GM23338 (cell line): ENCODE results near the gene FBXO38. TPM values are rescaled to one million over a fixed set of nuclear protein-coding genes. Genes with fewer than 3 reads are reported as not detected.

Experiments
- ATAC-seq: fragments of 200-7000 bp; cut with Tn5 transposase; 3 replicates; pipeline ENCODE4 v1.9.1; 2020
- DNase-seq: peaks from one replicate; pipeline ENCODE4 v3.0.0-alpha.2; 2015; ENCODE audit warnings: low spot score
- H2AFZ ChIP-seq: fragments of 200-600 bp; sonication (generic); 2 replicates; pipeline ENCODE4 v1.8.0; 2016; ENCODE audit warnings: antibody characterized with exemption, mild to moderate bottlenecking, moderate library complexity
- H3F3A ChIP-seq: fragments of 200-600 bp; sonication (generic); replicated peaks from 2 replicates; pipeline ENCODE4 v1.8.0; 2017; ENCODE audit warnings: antibody characterized with exemption, mixed run types, low read depth
- H3K27ac ChIP-seq: fragments of 200-600 bp; sonication (generic); 2 replicates; pipeline ENCODE4 v1.6.1; 2016; ENCODE audit warnings: low read depth
- H3K27me3 ChIP-seq: fragments of 200-600 bp; sonication (generic); 2 replicates; pipeline ENCODE4 v1.8.0; 2016; ENCODE audit warnings: mild to moderate bottlenecking, mixed run types, moderate library complexity; ENCODE audit not compliant: insufficient read depth
- H3K36me3 ChIP-seq: fragments of 200-600 bp; sonication (generic); 2 replicates; pipeline ENCODE4 v1.8.0; 2016; ENCODE audit warnings: mild to moderate bottlenecking; ENCODE audit not compliant: insufficient read depth
- H3K4me1 ChIP-seq: fragments of 200-600 bp; sonication (generic); 2 replicates; pipeline ENCODE4 v1.8.0; 2016; ENCODE audit warnings: mild to moderate bottlenecking, moderate library complexity; ENCODE audit not compliant: insufficient read depth
- H3K4me2 ChIP-seq: fragments of 200-600 bp; sonication (generic); 2 replicates; pipeline ENCODE4 v1.7.1; 2017; ENCODE audit warnings: mixed run types
- H3K4me3 ChIP-seq: fragments of 200-600 bp; sonication (generic); 2 replicates; pipeline ENCODE4 v1.6.1; 2016; ENCODE audit warnings: mixed run types
- H3K79me2 ChIP-seq: fragments of 200-600 bp; sonication (generic); replicated peaks from 2 replicates; pipeline ENCODE4 v1.8.0; 2017; ENCODE audit warnings: mild to moderate bottlenecking; ENCODE audit not compliant: insufficient read depth
- H3K9me2 ChIP-seq: fragments of 200-600 bp; sonication (generic); 2 replicates; pipeline ENCODE4 v1.8.0; 2017; ENCODE audit not compliant: insufficient read depth
- H4K20me1 ChIP-seq: fragments of 200-600 bp; sonication (generic); replicated peaks from 2 replicates; pipeline ENCODE4 v1.8.0; 2017; ENCODE audit warnings: mild to moderate bottlenecking; ENCODE audit not compliant: insufficient read depth
- H3K27ac Mint-ChIP-seq: 2 replicates; pipeline ENCODE4 v1.8.0; 2020; ENCODE audit warnings: inconsistent platforms, mild to moderate bottlenecking, moderate library complexity, mixed read lengths
- H3K27me3 Mint-ChIP-seq: 3 replicates; pipeline ENCODE4 v1.8.0; 2022; ENCODE audit warnings: low read depth, mild to moderate bottlenecking, moderate library complexity, mixed read lengths, inconsistent platforms; ENCODE audit not compliant: insufficient read depth, poor library complexity
- H3K36me3 Mint-ChIP-seq: 3 replicates; pipeline ENCODE4 v1.8.0; 2021; ENCODE audit warnings: low read depth, mild to moderate bottlenecking, inconsistent platforms, moderate library complexity, mixed read lengths
- H3K4me1 Mint-ChIP-seq: 3 replicates; pipeline ENCODE4 v1.8.0; 2020; ENCODE audit warnings: mild to moderate bottlenecking, inconsistent platforms, mixed read lengths
- H3K4me3 Mint-ChIP-seq: 3 replicates; pipeline ENCODE4 v1.8.0; 2021; ENCODE audit warnings: moderate library complexity, mild to moderate bottlenecking, inconsistent platforms, mixed read lengths
- H3K9me3 Mint-ChIP-seq: 3 replicates; pipeline ENCODE4 v1.8.0; 2020; ENCODE audit warnings: moderate library complexity, mild to moderate bottlenecking, inconsistent platforms, mixed read lengths
- CREB1 ChIP-seq: fragments of 250-450 bp; sonication (Bioruptor Pico); IDR thresholded peaks from 2 replicates; pipeline ENCODE4 v1.5.0; 2020; ENCODE audit warnings: low read depth, mild to moderate bottlenecking, moderate library complexity
- EZH2 ChIP-seq: fragments of 200-600 bp; sonication (generic); IDR thresholded peaks from one replicate; pipeline ENCODE4 v1.8.0; 2017; ENCODE audit warnings: antibody characterized with exemption, mild to moderate bottlenecking, low read depth; ENCODE audit not compliant: unreplicated experiment
- POLR2AphosphoS5 ChIP-seq: IDR thresholded peaks from 2 replicates; pipeline ENCODE4 v1.6.1; 2016; ENCODE audit warnings: antibody characterized with exemption, low read depth
- STAT1 ChIP-seq: IDR thresholded peaks from one replicate; pipeline ENCODE4 v1.6.1; 2016; ENCODE audit warnings: antibody characterized with exemption; ENCODE audit not compliant: unreplicated experiment
- ZNF114 ChIP-seq: fragments of 250-450 bp; sonication (Bioruptor Pico); IDR thresholded peaks from 2 replicates; pipeline ENCODE4 v1.5.0; 2020; ENCODE audit warnings: mild to moderate bottlenecking, moderate library complexity
- ZNF331 ChIP-seq: fragments of 250-450 bp; sonication (Bioruptor Pico); IDR thresholded peaks from 2 replicates; pipeline ENCODE4 v1.5.0; 2020; ENCODE audit warnings: low read depth, mild to moderate bottlenecking, moderate library complexity
- polyA plus RNA-seq: library from polyadenylated mRNA; unstranded; fragments of >200 nt; fragmentation: Nextera tagmentation; extraction: Ambion mirVana; gene quantifications from 2 replicates; pipeline ENCODE4 v1.2.1, GENCODE V29; 2016
- total RNA-seq: library from RNA; depleted of rRNA; stranded (reverse); fragments of >200 nt; shearing (Covaris generic); gene quantifications from 2 replicates; pipeline ENCODE4 v1.2.3, GENCODE V29; 2014
- TF ChIP-seq, protein P1 (sequence below): fragments of 250-450 bp; sonication (Bioruptor Pico); IDR thresholded peaks from 2 replicates; pipeline ENCODE4 v1.5.0; 2020; ENCODE audit warnings: mild to moderate bottlenecking, moderate library complexity
- TF ChIP-seq, protein P2 (sequence below): IDR thresholded peaks from 2 replicates; pipeline ENCODE4 v1.6.1; 2016; ENCODE audit warnings: antibody characterized with exemption
- TF ChIP-seq, protein P3 (sequence below): IDR thresholded peaks from one replicate; pipeline ENCODE4 v1.6.1; 2018; ENCODE audit warnings: antibody characterized with exemption; ENCODE audit not compliant: unreplicated experiment

The FBXO38 gene
- total and polyA plus RNA-seq, 2 experiments from 2014 or later, result 13.3 to 45.6 TPM

DNA sequence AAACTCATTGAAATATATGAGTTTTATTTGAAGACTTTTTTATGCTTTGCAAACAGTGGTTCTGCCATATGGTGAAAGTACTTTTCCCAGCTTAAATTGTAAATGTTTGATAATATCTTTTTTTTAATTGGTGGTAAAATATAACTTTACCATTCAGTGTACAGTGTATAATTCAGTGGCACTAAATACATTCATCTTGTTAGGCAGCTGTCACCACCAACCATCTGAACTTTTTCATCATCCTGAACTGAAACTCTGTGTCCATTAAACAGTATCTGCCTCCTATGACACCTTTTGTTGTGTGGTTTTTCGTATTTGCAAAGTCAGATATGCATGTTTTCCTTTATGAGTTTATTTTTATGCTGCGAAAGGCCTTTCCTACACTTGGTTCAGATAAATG lies 45.1 kb downstream of the FBXO38 start (continued):
- TF ChIP-seq, protein P1, sequence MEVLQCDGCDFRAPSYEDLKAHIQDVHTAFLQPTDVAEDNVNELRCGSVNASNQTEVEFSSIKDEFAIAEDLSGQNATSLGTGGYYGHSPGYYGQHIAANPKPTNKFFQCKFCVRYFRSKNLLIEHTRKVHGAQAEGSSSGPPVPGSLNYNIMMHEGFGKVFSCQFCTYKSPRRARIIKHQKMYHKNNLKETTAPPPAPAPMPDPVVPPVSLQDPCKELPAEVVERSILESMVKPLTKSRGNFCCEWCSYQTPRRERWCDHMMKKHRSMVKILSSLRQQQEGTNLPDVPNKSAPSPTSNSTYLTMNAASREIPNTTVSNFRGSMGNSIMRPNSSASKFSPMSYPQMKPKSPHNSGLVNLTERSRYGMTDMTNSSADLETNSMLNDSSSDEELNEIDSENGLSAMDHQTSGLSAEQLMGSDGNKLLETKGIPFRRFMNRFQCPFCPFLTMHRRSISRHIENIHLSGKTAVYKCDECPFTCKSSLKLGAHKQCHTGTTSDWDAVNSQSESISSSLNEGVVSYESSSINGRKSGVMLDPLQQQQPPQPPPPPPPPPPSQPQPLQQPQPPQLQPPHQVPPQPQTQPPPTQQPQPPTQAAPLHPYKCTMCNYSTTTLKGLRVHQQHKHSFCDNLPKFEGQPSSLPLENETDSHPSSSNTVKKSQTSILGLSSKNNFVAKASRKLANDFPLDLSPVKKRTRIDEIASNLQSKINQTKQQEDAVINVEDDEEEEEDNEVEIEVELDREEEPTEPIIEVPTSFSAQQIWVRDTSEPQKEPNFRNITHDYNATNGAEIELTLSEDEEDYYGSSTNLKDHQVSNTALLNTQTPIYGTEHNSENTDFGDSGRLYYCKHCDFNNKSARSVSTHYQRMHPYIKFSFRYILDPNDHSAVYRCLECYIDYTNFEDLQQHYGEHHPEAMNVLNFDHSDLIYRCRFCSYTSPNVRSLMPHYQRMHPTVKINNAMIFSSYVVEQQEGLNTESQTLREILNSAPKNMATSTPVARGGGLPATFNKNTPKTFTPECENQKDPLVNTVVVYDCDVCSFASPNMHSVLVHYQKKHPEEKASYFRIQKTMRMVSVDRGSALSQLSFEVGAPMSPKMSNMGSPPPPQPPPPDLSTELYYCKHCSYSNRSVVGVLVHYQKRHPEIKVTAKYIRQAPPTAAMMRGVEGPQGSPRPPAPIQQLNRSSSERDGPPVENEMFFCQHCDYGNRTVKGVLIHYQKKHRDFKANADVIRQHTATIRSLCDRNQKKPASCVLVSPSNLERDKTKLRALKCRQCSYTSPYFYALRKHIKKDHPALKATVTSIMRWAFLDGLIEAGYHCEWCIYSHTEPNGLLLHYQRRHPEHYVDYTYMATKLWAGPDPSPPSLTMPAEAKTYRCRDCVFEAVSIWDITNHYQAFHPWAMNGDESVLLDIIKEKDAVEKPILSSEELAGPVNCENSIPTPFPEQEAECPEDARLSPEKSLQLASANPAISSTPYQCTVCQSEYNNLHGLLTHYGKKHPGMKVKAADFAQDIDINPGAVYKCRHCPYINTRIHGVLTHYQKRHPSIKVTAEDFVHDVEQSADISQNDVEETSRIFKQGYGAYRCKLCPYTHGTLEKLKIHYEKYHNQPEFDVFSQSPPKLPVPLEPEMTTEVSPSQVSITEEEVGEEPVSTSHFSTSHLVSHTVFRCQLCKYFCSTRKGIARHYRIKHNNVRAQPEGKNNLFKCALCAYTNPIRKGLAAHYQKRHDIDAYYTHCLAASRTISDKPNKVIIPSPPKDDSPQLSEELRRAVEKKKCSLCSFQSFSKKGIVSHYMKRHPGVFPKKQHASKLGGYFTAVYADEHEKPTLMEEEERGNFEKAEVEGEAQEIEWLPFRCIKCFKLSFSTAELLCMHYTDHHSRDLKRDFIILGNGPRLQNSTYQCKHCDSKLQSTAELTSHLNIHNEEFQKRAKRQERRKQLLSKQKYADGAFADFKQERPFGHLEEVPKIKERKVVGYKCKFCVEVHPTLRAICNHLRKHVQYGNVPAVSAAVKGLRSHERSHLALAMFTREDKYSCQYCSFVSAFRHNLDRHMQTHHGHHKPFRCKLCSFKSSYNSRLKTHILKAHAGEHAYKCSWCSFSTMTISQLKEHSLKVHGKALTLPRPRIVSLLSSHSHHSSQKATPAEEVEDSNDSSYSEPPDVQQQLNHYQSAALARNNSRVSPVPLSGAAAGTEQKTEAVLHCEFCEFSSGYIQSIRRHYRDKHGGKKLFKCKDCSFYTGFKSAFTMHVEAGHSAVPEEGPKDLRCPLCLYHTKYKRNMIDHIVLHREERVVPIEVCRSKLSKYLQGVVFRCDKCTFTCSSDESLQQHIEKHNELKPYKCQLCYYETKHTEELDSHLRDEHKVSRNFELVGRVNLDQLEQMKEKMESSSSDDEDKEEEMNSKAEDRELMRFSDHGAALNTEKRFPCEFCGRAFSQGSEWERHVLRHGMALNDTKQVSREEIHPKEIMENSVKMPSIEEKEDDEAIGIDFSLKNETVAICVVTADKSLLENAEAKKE (CRISPR knock-in tag), result no peak
- no peak for TF ChIP-seq EZH2

DNA sequence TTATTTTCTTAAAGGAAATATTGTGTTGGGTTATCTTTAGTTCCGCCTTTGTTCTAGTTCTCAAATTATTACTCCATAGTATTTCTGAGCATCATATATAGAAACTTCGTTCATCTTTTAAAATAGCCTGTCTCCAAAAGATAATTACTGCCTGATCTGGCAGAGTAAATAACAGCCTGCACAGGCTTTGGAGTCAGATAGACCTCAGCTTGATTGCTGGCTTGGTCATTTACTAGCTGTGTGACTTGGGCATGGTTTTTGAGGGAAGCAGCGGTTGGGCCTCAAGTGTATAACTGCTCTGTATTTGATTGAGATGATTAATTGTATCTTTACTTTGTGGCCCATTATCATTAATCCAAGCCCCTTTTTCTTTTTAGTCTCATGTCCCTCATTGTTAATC lies 50.1 kb downstream of the FBXO38 start:
- no peak for TF ChIP-seq ZNF114 (CRISPR knock-in tag)
- TF ChIP-seq POLR2AphosphoS5, result no peak
- TF ChIP-seq, protein P2, sequence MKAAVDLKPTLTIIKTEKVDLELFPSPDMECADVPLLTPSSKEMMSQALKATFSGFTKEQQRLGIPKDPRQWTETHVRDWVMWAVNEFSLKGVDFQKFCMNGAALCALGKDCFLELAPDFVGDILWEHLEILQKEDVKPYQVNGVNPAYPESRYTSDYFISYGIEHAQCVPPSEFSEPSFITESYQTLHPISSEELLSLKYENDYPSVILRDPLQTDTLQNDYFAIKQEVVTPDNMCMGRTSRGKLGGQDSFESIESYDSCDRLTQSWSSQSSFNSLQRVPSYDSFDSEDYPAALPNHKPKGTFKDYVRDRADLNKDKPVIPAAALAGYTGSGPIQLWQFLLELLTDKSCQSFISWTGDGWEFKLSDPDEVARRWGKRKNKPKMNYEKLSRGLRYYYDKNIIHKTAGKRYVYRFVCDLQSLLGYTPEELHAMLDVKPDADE, result no peak
- no peak for TF ChIP-seq STAT1
- TF ChIP-seq, protein P3, sequence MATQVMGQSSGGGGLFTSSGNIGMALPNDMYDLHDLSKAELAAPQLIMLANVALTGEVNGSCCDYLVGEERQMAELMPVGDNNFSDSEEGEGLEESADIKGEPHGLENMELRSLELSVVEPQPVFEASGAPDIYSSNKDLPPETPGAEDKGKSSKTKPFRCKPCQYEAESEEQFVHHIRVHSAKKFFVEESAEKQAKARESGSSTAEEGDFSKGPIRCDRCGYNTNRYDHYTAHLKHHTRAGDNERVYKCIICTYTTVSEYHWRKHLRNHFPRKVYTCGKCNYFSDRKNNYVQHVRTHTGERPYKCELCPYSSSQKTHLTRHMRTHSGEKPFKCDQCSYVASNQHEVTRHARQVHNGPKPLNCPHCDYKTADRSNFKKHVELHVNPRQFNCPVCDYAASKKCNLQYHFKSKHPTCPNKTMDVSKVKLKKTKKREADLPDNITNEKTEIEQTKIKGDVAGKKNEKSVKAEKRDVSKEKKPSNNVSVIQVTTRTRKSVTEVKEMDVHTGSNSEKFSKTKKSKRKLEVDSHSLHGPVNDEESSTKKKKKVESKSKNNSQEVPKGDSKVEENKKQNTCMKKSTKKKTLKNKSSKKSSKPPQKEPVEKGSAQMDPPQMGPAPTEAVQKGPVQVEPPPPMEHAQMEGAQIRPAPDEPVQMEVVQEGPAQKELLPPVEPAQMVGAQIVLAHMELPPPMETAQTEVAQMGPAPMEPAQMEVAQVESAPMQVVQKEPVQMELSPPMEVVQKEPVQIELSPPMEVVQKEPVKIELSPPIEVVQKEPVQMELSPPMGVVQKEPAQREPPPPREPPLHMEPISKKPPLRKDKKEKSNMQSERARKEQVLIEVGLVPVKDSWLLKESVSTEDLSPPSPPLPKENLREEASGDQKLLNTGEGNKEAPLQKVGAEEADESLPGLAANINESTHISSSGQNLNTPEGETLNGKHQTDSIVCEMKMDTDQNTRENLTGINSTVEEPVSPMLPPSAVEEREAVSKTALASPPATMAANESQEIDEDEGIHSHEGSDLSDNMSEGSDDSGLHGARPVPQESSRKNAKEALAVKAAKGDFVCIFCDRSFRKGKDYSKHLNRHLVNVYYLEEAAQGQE, result no peak
- no peak for TF ChIP-seq ZNF331 (CRISPR knock-in tag)
- no peak for TF ChIP-seq CREB1 (CRISPR knock-in tag)
- no peak for TF ChIP-seq EZH2

More for the DNA sequence above, 50.1 kb downstream of the FBXO38 start:
- H3K9me3 Mint-ChIP-seq, result no peaks in the 10 kb centered on the region
- DNase-seq (no peak), ATAC-seq (no peak)
- H3K4me1 ChIP-seq, result no peaks in the 10 kb centered on the region
- H2AFZ ChIP-seq, result no peak overlapping the region
- no peaks in the 10 kb centered on the region for H3K9me2 ChIP-seq
- no peaks in the 10 kb centered on the region for H3K27me3 Mint-ChIP-seq
- H3K4me1 Mint-ChIP-seq, result no peaks in the 10 kb centered on the region
- H3K36me3 Mint-ChIP-seq, result peaks cover 27% of the 10 kb centered on the region; the same call in 2 of the 3 replicates
- no peaks in the 10 kb centered on the region for H3K27me3 ChIP-seq
- no peak overlapping the region for H3K4me3 ChIP-seq
- no peaks in the 10 kb centered on the region for H3F3A ChIP-seq
- no peaks in the 10 kb centered on the region for H3K79me2 ChIP-seq
- peaks cover 22% of the 10 kb centered on the region for H3K36me3 ChIP-seq
- no peaks in the 10 kb centered on the region; the same call in 1 of the 2 replicates for H4K20me1 ChIP-seq
- no peak overlapping the region for H3K4me3 Mint-ChIP-seq
- no peak overlapping the region for H3K27ac ChIP-seq
- no peak overlapping the region for H3K27ac Mint-ChIP-seq
- H3K4me2 ChIP-seq, result no peak overlapping the region
